Inflammatory macrophage (primary cell): ENCODE results near the gene MOGAT2.
"Not testable (repeated sequence)": the region's sequence is repeated elsewhere in the genome, so short reads cannot be mapped to it uniquely, and the experiment has no call there.

ENCODE experiments used
- DNase-seq, 2 donors: peaks; one replicate each; pipeline ENCODE4 v3.0.0-alpha.2; 2020 to 2022

The MOGAT2 gene

GRCh38 chr11:75719340-75720239 is 2.0 kb downstream of the MOGAT2 start:
- no peak for DNase-seq

DNA sequence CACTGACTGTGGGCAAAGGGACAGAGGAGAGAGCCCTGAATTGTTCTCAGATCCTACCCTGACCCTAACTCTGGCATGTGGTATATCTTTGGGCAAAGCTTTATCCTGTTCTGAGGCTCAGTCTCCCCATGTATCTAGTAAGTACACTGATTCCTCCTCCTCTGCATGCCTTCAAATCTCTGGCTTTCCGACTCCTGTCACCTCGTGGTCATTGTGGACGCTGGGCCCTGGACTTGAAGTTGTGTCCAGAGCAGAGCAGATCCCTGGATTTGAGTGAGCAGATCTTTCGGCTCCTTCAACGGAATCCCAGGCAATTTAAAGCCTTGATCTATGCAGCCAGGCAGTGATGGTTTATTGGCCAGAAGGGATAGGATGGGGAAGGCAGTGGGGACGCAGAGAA is 3.0 kb downstream of the MOGAT2 start:
- DNase-seq = no peak

DNA sequence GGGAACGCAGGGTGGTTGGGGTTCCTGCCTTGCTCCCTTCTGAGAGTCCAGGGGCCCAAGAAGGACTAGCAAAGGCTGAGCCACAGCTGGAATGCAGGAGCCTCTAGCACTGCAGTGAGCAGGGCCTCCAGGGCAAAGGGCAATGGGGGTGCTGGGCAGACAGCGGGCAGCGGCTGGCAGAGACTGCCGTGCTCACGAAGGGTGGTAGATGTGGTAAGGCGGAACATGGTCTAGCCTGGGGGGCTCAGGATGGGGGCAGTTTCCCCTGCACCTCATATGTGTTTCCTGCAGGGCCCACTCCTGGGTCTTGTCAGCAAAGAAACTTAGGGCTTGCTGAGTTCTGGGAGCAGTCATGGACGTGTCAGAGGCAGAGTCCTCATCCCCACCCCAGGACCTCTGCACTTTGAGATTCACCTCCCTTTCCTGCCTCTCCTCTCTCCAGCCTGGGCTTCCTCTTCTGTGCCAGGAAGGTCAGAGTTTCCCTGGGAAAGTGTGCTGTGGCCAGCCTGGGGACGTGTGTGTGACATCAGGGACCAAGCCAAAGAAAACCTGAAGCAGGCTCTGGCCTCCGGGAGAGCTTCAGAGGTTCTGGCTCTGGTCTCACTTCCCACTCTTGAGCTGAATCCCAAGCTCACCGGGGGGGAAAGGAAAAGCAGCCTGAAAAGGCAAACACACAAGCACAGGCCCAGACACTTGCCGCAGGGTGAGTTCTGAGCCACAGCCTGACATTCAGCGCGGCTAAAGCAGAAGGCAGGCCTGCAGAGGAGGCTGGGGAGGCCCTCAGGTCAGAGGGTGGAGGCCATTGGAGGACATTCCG is 4.4 kb downstream of the MOGAT2 start:
- DNase-seq = no peak

GRCh38 chr11:75722669-75723042 is 5.0 kb downstream of the MOGAT2 start:
- DNase-seq = no peak

DNA sequence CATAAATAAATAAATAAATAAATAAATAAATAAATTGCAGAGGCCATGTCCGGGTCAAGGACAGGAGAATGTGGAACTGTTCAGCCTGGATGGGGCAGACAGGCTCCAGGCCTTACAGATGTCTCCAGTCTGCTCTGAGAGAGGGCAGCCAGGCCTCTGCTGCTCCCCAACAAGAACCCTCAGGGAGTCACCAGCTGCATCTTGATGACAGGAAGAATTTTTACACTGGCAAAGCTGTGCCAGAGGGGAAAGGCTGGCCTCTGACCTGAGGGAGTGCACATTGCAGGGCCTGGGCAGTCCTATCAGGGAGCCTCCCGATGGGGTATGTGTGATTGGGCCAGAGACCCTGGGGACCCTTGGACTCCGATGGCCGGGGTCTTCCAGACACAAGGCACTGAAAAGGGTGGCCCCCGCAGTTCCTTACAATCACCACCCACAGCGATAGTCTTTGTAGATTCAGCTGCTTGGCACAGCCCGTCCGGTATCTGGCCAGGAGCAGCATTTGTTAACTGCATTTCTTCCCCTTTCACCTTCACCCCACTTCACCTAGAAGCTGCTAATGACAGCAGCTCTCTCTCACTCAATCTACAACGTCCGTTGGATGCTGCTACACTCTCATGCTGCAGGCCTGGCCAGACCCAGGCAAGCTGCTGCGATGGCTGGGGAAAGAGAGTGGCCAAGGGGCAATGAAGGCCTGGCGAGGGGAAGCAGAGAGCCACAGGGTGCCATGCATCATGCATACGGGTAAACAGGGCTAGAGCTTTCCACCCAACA is 8.1 kb downstream of the MOGAT2 start:
- DNase-seq = no peak

GRCh38 chr11:75728992-75729391 is 11.4 kb downstream of the MOGAT2 start:
- no peak for DNase-seq

- no peak for DNase-seq
These were observed 13.5 kb downstream of the MOGAT2 start for GRCh38 chr11:75731095-75731494.

DNA sequence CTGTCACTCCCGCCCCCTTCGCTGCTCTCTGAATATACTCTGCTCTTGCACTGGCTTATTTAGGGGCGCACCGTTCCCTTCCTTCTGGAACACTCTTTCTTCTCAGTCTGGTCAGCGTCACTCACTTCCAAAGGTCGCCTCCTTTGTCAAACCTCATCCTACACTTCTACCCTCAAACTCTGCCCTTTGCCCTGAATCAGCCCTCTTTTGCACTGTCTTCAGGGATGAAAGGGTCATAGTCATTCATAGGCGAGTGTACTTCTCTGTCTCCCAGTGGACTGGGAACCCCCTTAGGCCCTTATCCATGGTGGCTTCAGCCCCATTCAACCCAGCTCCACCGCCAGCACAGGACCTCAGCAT is 15.4 kb downstream of the MOGAT2 start:
- no peak for DNase-seq

- peak; percentile 91 to 96 for DNase-seq
These were observed 15.9 kb downstream of the MOGAT2 start for GRCh38 chr11:75733431-75734107.

DNA sequence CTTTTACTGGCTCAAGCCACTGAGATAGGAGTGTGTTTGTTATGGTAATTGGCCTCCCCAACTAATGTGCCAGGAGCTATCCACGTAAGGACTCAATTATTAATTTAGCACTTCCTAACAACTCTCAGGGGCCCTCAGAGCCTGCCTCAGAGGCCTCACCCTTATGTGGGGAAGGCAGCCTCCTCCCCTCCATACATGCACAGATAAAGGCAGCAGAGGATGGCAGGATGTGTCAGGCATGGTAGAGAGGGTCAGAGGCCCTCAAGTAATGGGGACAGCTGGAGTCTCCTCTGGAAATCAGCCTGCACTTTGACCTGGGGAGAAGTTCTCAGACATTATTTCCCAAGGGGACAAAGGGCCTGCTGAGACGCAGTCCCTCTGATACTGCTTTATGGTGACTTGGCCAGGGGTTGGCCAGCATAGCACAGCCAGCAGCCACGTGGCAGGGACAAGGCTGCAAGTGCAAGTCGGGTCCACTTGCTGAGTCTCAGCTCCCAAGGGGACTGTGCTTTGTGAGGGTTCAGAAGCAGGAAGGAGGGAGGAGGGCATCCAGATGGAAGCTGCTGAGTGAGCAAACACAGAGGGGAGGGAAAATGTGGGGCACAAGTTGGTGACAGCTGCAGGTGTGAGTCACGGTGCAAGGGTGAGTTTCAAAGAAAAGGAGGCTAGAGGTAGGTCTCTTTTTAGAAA is 17.0 kb downstream of the MOGAT2 start:
- DNase-seq = no peak

GRCh38 chr11:75735181-75735845 is 17.7 kb downstream of the MOGAT2 start:
- DNase-seq = no peak

GRCh38 chr11:75737314-75737713 is 19.7 kb downstream of the MOGAT2 start:
- no peak for DNase-seq

DNA sequence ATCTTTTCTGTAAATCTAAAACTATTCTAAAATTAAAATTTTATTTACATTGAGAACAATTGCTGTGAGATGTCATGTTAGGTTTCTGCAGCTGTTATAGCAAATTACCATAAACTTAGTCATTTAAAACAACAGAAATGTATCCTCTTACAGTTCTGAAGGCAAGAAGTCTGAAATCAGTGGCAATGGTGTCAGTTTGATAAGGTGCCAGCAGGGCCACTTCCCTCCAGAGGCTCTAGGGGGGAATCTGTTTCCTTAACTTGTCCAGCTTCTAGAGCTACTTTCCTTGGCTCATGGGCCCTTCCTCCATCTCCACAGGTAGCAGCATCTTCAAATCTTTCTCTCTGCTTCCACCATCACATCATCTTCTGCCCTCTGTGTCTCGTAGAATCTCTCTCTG is 23.0 kb downstream of the MOGAT2 start:
- no peak for DNase-seq

DNA sequence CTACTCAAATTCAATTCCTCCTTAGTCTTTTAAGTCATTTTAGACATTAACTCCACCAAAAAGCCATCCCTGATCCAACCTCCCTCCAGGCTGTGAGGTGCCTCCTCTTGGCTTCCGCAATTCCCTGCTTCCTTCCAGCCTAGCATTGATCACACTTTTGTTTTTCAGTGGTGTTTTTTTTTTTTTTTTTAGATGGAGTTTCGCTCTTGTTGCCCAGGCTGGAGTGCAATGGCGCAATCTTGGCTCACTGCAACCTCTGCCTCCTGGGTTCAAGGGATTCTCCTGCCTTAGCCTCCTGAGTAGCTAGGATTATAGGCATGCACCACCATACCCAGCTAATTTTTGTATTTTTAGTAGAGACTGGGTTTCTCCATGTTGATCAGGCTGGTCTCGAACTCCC is 25.5 kb downstream of the MOGAT2 start:
- not testable (repeated sequence) for DNase-seq

- no peak for DNase-seq
These were observed 26.3 kb downstream of the MOGAT2 start for GRCh38 chr11:75743711-75744563.

- DNase-seq = no peak
These were observed 28.2 kb downstream of the MOGAT2 start for GRCh38 chr11:75745807-75746206.

DNA sequence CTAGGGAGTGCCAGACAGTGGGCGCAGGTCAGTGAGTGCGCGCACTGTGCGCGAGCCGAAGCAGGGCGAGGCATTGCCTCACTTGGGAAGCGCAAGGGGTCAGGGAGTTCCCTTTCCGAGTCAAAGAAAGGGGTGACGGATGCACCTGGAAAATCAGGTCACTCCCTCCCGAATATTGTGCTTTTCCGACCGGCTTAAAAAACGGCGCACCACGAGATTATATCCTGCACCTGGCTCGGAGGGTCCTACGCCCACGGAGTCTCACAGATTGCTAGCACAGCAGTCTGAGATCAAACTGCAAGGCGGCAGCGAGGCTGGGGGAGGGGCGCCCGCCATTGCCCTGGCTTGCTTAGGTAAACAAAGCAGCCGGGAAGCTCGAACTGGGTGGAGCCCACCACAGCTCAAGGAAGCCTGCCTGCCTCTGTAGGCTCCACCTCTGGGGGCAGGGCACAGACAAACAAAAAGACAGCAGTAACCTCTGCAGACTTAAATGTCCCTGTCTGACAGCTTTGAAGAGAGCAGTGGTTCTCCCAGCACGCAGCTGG is 31.2 kb downstream of the MOGAT2 start:
- DNase-seq = not testable (repeated sequence)

DNA sequence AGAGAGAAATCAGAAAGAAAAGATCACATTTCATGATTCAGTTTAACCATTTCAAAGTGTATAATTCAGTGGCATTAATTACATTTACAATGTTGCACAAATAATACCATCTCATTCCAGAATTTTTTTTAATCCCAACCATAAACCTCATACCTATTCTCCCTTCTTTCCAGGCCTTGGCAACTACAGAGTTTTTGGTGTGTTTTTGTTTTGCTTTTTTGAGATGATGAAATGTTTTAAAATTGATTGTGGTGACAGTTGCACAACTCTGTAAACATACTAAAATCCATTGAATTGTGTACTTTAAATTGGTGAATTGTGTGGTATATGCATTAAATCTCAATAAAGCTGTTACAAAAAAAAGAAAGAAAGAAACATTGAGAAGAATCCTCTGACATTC is 37.3 kb downstream of the MOGAT2 start:
- not testable (repeated sequence) for DNase-seq

DNA sequence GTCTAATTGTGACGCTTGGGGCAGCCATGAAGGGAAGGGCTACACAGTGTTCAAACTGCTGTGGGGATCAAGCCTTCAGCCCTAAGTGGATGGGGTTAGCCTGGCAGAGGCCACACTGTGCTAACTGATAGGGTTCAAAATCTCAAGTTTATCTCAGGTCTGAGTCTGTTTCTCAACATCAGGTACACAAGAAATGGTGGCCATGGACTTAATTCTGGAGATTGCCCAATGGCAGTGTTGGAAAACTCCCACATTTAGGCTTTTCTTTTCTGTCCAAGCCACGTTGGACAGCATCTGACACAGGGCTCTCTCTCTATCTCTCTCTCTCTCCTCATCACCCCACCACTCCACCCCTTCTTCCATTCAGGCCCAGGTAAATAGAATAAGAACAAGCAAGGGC is 40.0 kb downstream of the MOGAT2 start:
- DNase-seq = no peak

GRCh38 chr11:75759832-75760231 is 42.2 kb downstream of the MOGAT2 start:
- DNase-seq = no peak
